Cerebellar cortex (tissue), 1 donor: ENCODE measurements around the gene APBB2.

ENCODE experiments used
- DNase-seq: peaks from one replicate; pipeline ENCODE4 v3.0.0-alpha.2; 2015; ENCODE audit warnings: low spot score

The APBB2 gene

DNA sequence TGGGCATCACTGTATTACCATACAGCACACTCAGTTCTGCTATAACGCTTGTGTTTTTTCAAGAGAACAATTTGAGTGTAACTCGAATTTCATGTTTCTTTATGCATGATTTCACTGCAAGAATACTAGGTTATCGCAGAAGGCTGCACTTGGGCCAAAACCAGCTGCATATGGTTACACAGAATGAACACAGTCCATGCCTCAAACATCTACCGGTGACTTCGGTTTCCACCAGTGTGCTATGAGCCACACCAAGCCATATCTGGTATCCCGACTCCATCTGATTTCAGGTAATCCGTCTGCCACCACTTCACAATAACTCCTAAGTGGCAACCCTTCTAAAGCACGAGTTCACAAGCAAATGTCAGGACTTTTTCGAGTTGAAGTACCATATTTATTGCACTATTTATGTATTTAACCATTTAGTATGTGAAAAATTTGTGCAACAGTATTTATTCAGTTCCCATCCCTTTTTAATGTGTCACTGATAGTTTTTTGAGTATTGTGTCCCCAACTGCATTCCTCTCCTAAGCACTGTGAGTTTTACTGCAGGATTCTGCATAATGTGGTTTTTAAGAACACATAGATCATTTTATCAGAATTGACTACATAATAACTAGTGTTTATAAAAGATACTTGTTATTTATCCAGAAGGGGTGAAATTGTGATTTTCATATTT lies 111.8 kb downstream of the APBB2 start:
- DNase-seq: no peak

DNA sequence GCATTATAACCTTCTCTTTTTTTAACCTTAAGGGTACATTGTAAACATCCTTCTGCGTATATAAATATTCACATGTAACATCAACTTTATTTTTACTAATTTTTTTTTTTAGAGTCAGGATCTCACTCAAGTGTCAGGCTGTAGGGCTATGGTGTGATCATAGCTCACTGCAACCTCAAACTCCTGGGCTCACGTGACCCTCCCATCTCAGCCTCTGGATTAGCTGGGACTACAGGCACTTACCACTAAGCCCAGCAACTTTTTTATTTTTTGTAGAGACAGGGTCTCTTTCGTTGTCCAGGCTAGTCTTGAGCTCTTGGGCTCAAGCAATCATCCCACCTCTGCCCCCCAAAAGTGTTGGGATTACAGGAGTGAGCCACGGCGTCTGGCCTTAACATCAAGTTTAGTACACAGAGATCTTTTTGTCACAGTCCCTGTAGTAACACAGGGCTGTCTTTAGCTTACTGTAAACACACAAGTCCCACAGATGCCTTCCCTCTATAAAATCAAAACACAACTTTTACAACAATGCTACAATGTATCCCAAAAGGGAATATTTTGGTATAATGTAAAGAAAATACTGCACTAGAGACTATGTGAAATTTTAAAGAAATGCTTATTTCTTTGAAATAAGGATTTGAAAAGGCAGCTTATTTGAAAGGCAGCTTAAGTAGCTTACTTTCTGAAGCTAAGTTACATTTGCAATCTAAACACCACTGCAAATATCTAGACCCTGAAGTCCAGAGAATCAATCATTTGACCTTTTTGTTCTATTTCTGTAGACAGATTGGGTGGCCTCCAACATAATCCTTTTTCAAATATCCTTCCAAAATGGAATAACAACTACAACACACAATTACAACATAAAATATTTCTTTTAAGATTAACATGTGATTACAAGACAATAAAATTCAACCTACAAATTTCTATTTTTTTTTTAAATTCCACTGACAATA lies 116.0 kb downstream of the APBB2 start:
- no peak for DNase-seq

DNA sequence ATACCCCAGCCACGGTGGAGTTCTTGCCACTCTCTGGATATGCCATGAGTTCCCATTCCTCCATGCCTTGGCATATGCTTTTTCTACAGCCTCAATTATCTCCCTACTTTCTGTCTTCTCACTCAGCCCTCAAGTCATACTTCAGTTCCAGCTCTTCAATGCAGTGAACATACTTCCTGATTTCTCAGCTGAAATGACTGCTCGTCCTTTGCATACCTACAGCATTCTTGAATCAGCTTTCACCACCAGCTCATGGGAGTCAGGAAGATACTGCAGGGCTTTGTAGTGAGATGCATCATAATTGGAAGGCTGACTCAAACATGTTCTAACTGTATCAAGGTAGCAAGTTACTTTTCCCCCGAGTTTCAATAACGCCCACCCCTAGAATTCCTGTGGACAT lies 118.4 kb downstream of the APBB2 start:
- DNase-seq: no peak

GRCh38 chr4:41095192-41095872 lies 119.0 kb downstream of the APBB2 start:
- DNase-seq: no peak

DNA sequence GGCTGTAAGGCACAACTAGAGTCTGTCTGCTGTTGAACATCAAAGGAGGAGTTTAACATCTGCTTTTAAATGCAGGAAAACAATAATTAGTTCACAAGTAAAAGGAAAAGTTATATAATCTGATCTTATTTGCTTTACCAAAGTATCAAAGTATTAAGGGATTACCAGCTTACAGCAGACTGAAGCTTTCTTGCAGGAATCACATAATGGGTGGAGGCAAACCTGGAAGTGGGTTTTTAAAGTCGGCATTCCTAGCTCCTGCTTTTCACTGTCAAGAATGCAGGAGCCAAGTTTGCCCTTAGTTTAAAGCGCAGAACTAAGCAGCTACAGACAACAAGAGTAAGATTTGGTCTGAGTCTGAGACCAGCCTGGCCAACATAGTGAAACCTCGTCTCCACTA lies 122.2 kb downstream of the APBB2 start:
- DNase-seq: no peak

- no peak for DNase-seq
Measured at GRCh38 chr4:41081847-41082246, 132.5 kb downstream of the APBB2 start.

DNA sequence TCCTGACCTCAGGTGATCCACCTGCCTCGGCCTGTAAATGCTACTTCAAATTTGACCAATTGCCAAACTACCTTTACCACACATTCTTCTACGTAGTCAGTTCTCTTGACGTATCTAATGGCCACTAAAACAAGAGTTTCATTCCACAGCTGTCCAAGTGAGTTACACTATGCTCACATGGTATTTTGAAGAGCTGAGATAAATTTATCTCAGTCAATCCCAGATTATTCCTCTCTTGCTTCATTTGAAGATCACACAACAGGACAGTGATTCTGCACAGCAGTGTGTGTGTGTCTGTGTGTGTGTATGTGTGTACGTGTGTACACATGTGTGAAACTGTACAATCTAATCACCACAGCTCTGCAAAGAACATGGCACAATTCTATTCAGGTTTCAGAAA lies 133.4 kb downstream of the APBB2 start:
- no peak for DNase-seq

- no peak for DNase-seq
Measured at GRCh38 chr4:41079881-41080560, 134.3 kb downstream of the APBB2 start.

DNA sequence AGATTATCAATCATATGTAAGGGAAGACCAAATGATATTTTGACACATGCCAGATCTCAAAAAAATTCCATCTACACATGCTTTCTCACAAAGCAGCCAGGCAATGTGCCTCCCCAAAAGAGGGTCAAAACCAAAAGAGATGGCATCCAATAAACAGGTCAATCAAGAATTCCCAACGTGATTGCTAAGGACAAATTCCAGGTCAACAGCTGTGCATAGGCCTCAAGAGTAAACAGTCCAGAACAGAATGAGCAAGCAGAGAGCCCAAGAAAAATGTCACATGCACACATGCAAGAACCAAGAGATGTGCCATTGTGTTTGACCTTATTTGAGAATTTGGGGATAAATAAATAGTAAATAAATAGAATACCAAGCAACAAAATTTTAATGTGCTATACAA lies 136.7 kb downstream of the APBB2 start:
- no peak for DNase-seq

DNA sequence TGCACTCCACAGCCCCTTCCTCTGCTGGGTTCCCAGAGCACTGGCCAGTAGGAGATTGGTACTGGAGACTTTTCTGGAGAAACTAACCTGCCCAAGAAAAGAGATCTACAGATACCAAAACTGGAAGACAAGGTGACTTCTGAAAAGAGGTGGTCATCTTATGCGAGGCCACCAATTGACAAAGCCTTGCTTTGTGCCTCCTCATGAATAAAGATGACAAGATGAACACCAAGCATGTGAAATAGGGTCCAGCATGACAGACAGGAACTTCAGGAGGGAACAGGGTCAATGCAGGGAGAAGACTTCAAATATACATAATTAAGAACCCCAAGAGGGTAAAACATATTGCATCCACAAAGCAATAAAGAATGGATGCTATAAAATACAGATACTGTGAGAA lies 137.9 kb downstream of the APBB2 start:
- DNase-seq: no peak

DNA sequence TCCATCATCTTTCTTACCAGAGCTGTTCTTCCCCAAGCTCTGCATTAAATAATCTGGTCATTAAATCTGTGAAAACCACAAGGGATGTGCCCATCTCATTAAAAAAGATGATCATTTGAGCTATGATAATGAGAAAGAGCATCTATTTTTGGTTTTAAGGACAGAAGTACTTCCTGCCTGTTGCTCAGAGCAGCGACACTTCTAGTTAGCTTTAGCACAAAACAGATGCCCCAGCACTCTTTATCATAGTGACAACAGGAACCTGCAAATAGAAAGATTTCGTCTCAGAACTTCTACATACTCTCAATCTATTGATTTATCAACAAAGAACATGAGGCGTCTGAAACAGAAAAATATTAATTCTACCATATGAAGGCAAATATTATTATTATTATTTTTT lies 140.1 kb downstream of the APBB2 start:
- DNase-seq: no peak

DNA sequence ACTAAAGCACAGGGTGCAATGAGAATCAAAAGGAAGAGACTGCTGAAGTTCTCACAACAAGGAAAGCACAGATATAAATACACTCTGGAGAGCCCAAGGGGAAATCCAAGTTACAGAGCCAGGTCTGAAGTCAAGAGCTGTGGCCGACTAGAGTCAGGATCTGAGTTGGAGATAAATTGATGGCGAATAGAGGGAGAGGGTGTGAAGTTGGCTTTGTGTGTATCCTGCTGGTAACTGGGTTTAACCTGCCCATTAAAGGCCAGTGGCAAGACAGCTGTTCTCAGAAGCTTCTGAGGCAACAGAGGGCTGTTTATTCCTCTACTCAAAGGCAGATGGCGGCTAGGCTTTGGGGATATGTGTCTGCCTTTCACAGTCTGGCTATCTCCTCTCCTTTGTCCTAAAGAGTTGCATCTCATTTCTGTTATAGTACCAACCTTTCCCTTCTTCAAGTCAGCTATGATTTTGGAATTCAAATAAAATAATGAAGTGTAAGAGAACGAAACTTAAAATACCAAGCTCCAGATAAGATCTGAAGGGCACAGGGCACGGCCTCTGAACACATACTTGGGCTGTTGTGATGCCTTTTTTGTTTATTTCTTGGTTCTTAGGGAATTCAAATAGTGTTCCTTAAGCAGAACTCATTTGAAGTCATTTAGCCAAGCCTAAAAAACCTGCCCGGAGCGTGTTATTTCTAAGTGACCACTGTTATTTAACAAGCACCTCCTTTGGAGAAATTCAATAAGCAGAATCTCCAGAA lies 142.1 kb downstream of the APBB2 start:
- DNase-seq: no peak

GRCh38 chr4:41070516-41071281 lies 143.6 kb downstream of the APBB2 start:
- DNase-seq: no peak

DNA sequence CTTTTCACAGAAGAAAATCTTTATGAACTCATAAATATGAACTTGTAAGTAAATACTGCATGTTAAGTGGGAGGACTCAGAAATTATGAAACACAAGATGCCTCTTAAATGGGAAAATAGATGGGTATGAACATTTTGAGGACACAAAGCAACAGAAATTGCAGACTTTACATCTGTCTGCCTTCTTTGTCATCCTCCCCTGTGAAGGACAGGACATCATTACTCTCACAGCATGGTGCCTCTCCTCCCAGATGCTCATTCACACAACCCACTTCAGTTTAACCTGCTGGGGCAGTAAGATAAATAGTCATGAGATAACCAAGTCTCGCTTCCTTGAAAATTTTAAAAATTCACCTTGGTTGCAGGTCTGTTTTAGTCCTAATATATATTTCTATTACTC lies 144.5 kb downstream of the APBB2 start:
- DNase-seq: no peak

DNA sequence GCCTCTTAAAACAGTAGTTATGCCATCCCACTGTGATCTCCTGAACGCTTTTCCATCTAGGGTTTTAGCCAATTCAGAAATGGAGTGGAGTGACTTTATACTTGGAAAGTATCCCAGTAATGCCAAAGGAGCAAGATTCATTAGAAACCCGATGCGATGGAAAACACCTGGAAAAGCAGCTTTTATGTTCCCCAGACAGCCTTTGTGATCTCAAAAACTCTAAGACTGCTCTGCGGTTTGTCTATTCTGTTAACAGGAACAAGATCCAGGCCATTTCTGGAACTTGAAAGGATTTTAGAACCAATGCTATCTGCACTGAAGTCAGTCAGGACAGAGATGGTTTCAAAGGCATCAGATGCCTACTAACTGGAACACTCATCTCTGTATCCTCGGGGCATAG lies 145.1 kb downstream of the APBB2 start:
- no peak for DNase-seq

DNA sequence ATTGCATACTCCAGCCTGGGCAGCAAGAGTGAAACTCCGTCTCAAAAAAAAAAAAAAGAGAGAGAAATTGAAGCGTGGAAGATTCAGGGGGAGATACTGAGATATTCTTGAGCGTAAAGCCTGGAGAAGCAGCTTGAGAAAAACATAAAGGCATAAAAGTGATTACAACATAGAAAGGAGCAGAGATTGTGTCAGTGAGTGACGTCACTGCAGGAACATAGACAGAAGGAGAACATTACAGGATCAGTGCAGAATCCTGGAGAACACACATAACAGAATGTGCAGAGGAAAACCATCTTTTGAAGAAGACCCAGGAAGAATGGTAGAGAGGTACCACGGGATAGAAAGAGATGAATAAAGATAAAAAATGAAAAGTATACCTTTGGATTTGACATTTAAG lies 147.0 kb downstream of the APBB2 start:
- DNase-seq: no peak

DNA sequence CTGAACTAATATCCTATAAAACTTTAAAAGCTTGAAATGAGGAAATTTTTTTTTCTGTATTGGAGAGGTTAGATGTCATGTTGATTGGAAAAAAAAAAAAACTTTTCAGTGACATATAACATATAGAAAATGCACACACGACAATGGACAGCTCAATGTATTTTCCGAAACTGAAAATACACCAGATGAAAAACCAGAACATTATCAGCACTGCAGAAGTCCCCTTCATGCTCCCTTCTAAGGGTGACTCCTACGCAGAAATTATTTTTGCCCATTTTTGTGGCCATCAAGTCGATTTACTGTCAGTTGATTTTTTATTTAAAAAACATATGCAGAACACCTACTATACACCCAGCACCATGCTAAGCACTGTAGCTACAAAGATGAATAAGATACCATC lies 148.3 kb downstream of the APBB2 start:
- DNase-seq: no peak

DNA sequence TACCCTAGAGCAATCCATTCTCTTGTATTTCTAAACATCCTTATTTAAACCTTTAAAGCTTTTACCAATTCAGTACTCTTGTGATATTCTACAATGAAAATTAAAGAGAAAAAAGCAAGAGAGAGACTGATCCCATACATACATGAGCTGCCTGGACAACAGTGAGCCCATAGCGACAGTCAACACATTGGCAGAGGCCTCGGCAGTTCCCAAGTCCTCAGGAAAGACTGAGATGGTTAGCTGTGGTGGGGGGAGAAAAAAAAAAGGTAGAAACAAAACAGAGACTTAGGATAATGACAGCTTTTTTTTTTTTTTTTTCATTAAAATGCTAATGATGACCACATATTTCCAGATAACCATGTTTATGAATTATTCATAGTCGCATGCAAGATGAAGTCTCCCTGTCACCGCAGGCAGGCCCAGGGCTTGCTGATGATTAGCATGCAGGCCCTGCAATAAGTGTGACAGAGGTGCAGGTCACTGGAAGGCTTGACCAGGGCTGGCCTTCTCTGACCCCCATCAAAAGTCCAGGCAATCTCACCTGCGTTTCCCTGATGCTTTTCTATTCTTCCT lies 148.8 kb downstream of the APBB2 start:
- DNase-seq: no peak

DNA sequence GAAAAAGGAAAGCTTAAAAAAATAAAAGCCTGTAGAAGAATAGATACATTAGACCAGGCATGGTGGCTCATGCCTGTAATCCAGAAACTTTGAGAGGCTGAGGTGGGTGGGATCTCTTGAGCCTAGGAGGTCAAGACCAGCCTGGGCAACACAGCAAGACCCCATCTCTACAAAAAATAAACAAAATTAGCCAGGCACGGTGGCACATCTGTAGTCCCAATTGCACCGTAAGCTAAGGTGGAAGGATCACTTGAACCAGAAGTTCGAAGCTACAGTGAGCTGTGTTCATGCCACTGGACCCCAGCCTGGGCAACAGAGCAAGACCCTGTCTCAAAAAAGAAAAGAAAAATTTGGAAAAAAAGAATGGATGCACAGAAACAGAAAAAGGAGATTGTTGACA lies 149.4 kb downstream of the APBB2 start:
- DNase-seq: no peak

DNA sequence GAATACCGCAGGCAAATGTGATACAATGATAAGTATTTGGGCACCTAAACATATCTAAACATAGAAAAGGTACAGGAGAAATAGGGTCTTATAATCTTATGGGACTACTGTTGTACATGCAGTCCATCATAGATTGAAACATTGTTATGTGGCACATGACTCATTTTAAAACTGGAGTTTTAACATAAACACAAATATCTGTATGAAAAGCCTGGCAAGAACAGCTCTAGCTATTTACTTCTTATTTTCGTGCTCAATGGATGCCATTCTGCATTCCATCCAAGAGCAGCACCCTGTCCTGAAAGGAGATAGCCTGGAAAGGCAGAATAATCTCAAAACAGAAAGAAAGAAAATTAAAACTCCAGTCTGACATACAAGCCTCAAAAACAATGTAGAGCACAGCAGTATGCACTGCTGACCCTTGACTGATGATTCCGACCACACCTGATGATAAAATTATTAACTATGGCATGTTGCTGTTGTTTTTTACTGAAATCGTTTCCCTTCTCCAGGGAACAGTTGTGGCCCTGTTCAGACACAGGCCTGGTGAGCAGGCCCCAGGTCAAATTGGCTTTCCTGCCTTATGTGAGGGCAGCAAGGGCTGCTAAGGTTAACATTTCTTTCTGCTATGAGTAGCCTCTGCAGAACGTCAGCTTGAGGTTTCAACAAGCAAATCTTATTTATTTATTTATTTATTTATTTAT lies 152.7 kb downstream of the APBB2 start:
- no peak for DNase-seq
